HG03095 (cell line): ENCODE results near the gene CCNO.

Experiments
- ATAC-seq: cut with Tn5 transposase; IDR thresholded peaks from one replicate; pipeline ENCODE4 v1.9.1; 2021; ENCODE audit warnings: moderate library complexity; ENCODE audit not compliant: unreplicated experiment

The CCNO gene

GRCh38 chr5:55223812-55224240 lies 9.6 kb downstream of the CCNO start:
- ATAC-seq = no peak

- ATAC-seq = no peak
These were observed 10.2 kb downstream of the CCNO start for GRCh38 chr5:55222985-55223811.

GRCh38 chr5:55222092-55222984 lies 11.1 kb downstream of the CCNO start:
- ATAC-seq = no peak

- no peak for ATAC-seq
These were observed 12.8 kb downstream of the CCNO start for GRCh38 chr5:55220433-55221185.

GRCh38 chr5:55219770-55220169 lies 13.6 kb downstream of the CCNO start:
- no peak for ATAC-seq

GRCh38 chr5:55218967-55219366 lies 14.4 kb downstream of the CCNO start:
- ATAC-seq = no peak

GRCh38 chr5:55211184-55211874 lies 22.1 kb downstream of the CCNO start:
- ATAC-seq = no peak

GRCh38 chr5:55205001-55205400 lies 28.4 kb downstream of the CCNO start:
- no peak for ATAC-seq

GRCh38 chr5:55191165-55191564 lies 42.2 kb downstream of the CCNO start:
- ATAC-seq = no peak

- ATAC-seq = no peak
These were observed 44.5 kb downstream of the CCNO start for GRCh38 chr5:55188656-55189540.

GRCh38 chr5:55187370-55187769 lies 46.0 kb downstream of the CCNO start:
- no peak for ATAC-seq
